Measurements from ENCODE around the gene HPS1.

Gene HPS1

GRCh38 chr10:98446661-98447221 lies at the start of gene HPS1:
HPS1 (minus strand) TSS chr10:98446935; CDS start chr10:98443240, 3,695 bp downstream.
- DNase-seq: peak; percentile 80

GRCh38 chr10:98492763-98493162 lies 46.0 kb upstream of the HPS1 start:
- DNase-seq: no peak

DNA sequence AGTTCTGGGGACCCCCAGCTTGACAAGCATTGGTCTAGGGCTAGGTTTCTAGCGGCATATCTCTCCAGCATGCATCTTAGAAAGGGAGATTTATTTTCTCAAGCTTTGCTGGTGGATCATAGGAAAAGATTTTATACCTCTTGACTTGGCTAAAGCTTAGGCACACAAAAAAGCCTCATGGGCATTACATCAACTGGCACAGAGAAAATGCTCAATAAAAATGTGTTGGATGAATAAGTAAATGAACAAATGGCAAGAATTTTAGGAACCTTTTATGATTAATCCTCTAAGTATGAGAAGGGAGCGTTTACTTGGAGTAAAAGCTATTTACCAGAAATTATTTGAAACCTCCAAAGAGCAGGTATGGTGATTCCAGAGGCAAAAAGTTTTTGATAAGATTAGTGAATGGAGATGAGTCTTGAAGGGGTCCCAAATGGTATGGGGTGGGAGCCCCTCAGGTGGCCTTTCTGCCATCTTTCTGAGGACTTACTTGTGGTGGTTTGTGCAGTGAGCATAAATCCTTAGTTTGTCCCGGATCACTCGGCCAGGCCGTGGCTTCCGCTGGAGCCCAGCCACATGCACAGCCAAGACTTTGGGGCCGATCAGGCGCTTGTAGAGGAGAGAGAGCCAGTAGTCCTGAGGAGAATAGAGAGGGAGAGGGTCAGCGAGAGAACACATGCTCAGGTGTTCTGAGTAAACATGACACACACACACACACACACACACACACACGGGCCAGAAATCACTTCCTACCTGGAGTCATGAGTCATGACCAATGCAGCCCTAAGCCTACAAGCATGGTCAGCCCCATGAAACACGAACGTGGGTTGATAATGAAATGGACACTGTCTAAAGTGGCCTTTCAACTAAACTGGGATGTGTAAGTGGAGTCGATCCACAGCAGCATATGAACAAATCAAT lies 43.1 kb upstream of the HPS1 start:
- no peak for DNase-seq

GRCh38 chr10:98488669-98489430 lies 42.1 kb upstream of the HPS1 start:
- no peak for DNase-seq

GRCh38 chr10:98487649-98488048 lies 40.9 kb upstream of the HPS1 start:
- no peak for DNase-seq

DNA sequence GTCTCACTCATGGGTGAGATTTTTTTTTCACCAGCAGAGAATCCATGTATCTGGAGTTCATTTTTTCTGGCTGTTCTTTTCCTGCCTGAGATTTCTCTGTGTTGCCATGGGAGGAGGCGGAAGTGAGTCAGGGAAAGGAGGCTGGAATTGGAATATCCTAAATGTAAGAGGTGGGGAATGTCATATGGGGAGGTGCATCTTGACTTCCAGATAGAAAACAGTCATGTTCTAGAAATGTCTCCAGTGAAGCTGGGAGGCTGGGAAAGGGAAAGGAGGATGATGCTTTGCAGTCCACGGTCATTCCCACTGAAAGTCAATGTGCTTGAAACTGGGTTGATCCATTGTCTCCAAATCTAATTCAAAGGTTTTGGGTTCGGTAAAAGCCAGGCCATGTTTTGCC lies 39.7 kb upstream of the HPS1 start:
- DNase-seq: no peak

DNA sequence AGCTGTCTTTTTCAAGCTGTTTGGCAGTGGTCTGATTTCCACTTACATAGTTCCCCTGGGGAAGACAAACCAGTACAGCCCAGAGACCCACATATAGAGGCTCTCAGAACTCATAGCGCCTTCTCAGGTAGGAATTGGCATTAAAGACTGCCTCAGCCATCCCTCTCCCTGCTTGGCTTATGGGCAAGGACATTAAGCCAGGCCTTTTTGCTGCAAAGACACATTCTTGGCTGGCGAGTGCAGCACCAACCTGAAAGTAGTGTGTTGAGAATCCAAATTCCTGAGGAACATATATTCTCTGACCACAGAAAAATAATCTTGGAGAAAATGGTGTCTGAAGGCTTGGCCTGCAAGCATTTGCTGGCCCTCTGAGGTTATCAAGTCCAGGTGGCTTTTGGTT lies 39.2 kb upstream of the HPS1 start:
- no peak for DNase-seq

- no peak for DNase-seq
These were observed 36.9 kb upstream of the HPS1 start for GRCh38 chr10:98483658-98484057.

DNA sequence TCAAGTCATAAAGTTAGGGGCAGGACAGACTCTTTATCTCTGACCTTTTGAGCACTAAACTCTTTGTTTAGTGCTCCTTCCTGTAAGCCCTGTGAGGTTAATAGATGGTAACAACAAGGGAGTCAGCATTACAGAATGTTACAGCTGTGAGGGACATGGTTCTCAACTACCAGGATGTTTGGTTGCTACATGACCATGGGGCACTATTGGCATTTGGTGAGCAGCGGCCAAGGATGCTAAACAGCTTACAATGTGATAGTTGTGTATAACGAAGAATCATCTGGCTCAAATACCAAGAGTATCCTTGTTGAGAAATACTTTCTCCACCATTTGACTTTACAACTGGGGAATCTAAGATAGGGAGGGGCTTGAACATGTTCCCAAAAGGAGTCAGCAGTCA lies 35.4 kb upstream of the HPS1 start:
- no peak for DNase-seq

DNA sequence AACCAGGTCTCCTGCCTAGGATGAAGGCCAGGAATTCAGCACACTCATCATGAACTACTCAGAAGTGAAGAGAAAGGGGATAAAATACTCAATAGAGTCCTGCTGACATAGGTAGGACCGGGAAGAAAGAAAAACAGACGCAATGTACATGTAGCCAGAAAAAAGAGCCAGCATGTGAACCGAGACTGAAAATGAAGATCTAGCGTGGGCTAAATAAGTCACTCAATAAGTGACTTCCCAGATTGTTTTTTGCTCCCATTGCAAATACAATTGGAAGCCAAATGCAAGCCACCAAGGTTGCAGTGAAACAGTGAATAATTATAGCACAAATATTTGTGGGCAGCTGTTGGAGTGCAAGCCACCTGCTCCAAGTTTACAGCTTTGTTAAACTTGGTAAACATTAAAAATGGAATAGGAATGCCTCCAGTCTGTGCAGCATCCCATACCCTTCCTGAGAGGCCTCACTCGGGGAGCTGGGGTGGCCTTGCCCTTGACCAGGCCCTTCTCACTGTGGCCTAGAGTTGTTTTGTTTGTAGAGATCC lies 34.7 kb upstream of the HPS1 start:
- no peak for DNase-seq

- no peak for DNase-seq
These were observed 31.9 kb upstream of the HPS1 start for GRCh38 chr10:98478430-98479222.

GRCh38 chr10:98477861-98478260 lies 31.1 kb upstream of the HPS1 start:
- no peak for DNase-seq

GRCh38 chr10:98474628-98475027 lies 27.9 kb upstream of the HPS1 start:
- no peak for DNase-seq

DNA sequence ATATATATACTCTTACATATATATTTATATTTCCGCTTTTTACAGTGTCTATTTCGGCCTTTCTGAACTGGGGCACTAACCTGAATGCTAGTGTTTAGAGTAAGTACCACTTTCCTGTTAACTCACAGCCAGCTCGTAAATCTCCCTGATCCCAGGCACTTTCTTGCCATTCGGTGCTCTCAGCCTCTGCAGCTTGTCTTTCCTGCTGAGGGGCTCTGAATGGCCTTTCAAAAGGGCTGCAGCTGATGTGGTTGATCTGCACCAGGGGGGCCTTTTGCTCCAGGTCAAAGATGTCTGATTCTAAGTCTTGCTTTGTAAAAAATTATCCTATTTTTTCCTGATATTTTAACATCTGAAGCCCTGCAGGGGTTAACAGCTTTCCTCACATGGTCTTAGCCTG lies 25.5 kb upstream of the HPS1 start:
- no peak for DNase-seq

DNA sequence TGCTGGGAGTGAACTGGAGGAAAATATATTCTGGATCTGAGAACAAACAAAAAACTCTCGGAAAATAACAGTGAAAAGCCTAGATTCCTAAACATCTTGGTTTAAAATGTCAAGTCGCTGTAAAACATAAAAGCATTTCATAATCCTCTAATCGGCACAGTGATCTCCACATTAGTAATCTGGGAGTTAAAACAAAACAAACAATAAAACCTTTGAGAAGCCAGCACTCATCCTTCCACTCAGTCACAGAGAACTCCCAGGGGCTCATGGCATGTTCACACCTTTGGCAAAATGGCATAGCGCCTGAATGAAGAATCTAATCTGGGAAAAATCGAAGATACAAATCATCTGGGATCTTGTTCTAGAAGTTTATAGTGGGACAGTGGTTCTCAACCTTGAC lies 24.1 kb upstream of the HPS1 start:
- no peak for DNase-seq

GRCh38 chr10:98469001-98469931 lies 22.5 kb upstream of the HPS1 start:
- no peak for DNase-seq

- DNase-seq: peak; percentile 80
These were observed 21.0 kb upstream of the HPS1 start for GRCh38 chr10:98467506-98468318.

DNA sequence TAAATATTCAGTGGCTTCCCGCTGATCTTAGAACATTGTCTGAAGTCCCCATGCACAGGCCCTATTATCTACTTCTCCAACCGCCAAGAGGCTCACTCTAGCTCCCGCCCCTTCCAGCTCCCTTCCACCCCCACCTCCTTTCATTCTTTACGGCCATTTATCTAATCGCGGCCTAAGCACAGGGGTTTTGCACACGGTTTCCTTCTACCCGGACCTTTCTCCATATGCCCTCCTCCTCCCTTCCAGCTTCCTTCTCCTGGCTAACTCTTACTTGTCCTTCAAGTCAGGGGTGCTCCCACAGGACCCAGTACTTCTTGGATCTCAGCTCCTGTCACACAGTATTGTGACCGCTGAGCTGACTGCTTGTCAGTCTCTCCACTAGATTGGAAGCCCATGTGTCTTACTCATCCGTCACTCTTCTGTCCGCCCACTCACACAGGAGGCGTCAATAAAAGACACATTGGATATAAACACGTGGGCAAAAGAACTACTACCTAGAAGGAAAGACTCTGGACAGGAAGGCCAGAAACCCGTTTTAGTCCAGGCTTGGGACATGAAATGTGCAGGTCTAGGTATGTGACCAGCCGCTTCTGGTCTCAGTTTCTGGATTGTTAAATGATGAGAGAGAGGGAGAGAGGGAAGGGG lies 20.2 kb upstream of the HPS1 start:
- DNase-seq: no peak

GRCh38 chr10:98465866-98466265 lies 19.1 kb upstream of the HPS1 start:
- no peak for DNase-seq

Data from CD4-positive, alpha-beta T cell treated with Interleukin-10 for 1 hour (primary cell).